Loucy (cell line): Measurements from ENCODE around the gene RNF181.

Source experiments
- H2AFZ ChIP-seq: fragments of 200-600 bp; sonication (generic); 2 replicates; pipeline ENCODE4 v1.6.0; 2016; ENCODE audit warnings: antibody characterized with exemption, mild to moderate bottlenecking, low read length, moderate library complexity
- H3F3A ChIP-seq: fragments of 200-600 bp; 2 replicates; pipeline ENCODE4 v1.6.0; 2016; ENCODE audit warnings: antibody characterized with exemption, low read depth, mild to moderate bottlenecking
- H3K27me3 ChIP-seq: fragments of 200-600 bp; sonication (generic); 2 replicates; pipeline ENCODE4 v1.6.1; 2014; ENCODE audit warnings: low read length, mild to moderate bottlenecking; ENCODE audit not compliant: insufficient read depth, poor library complexity, severe bottlenecking
- H3K36me3 ChIP-seq: fragments of 200-600 bp; sonication (generic); 2 replicates; pipeline ENCODE4 v1.6.1; 2016; ENCODE audit warnings: low read length; ENCODE audit not compliant: insufficient read depth
- H3K4me1 ChIP-seq: fragments of 200-600 bp; sonication (generic); 2 replicates; pipeline ENCODE4 v1.5.1; 2014; ENCODE audit warnings: low read length, mild to moderate bottlenecking; ENCODE audit not compliant: insufficient read depth, poor library complexity, severe bottlenecking
- H3K4me2 ChIP-seq: fragments of 200-600 bp; sonication (generic); 2 replicates; pipeline ENCODE4 v1.6.0; 2014; ENCODE audit warnings: antibody characterized with exemption, low read length, low read depth, mild to moderate bottlenecking; ENCODE audit not compliant: poor library complexity, severe bottlenecking
- H3K4me3 ChIP-seq: fragments of 200-600 bp; sonication (generic); 2 replicates; pipeline ENCODE4 v1.5.1; 2014; ENCODE audit warnings: low read length, mild to moderate bottlenecking, mixed read lengths; ENCODE audit not compliant: poor library complexity, severe bottlenecking
- H3K79me2 ChIP-seq: fragments of 200-600 bp; sonication (generic); 2 replicates; pipeline ENCODE4 v1.6.1; 2014; ENCODE audit warnings: low read length; ENCODE audit not compliant: insufficient read depth
- H3K9ac ChIP-seq: fragments of 200-600 bp; sonication (generic); 2 replicates; pipeline ENCODE4 v1.6.0; 2014; ENCODE audit warnings: mild to moderate bottlenecking, low read depth, low read length, moderate library complexity; ENCODE audit not compliant: poor library complexity, severe bottlenecking
- H3K9me2 ChIP-seq: fragments of 200-600 bp; sonication (generic); replicated peaks from 2 replicates; pipeline ENCODE4 v1.6.1; 2016; ENCODE audit warnings: low read depth, low read length, mixed read lengths
- H3K9me3 ChIP-seq: fragments of 200-600 bp; sonication (generic); 2 replicates; pipeline ENCODE4 v1.6.1; 2014; ENCODE audit warnings: mild to moderate bottlenecking, antibody characterized with exemption, low read length, low read depth; ENCODE audit not compliant: insufficient read depth
- H4K20me1 ChIP-seq: fragments of 200-600 bp; sonication (generic); 2 replicates; pipeline ENCODE4 v1.6.0; 2014; ENCODE audit warnings: antibody characterized with exemption, low read length, mild to moderate bottlenecking; ENCODE audit not compliant: insufficient read depth, poor library complexity, severe bottlenecking
- CTCF ChIP-seq: fragments of 200-600 bp; sonication (generic); conservative IDR thresholded peaks from 2 replicates; pipeline ENCODE4 v1.5.1; 2014; ENCODE audit warnings: mild to moderate bottlenecking, antibody characterized with exemption, low read length
- EZH2phosphoT487 ChIP-seq: fragments of 200-600 bp; IDR thresholded peaks from 2 replicates; pipeline ENCODE4 v1.6.1; 2018; ENCODE audit warnings: antibody characterized with exemption, mild to moderate bottlenecking, moderate library complexity, borderline replicate concordance

RNF181 gene

GRCh38 chr2:85575739-85576138, 19.8 kb upstream of the RNF181 start:
- no peaks in the 10 kb centered on the region for H3F3A ChIP-seq
- H3K27me3 ChIP-seq = no peaks in the 10 kb centered on the region
- H3K36me3 ChIP-seq = no peaks in the 10 kb centered on the region
- H4K20me1 ChIP-seq = no peaks in the 10 kb centered on the region
- H3K9me3 ChIP-seq = no peaks in the 10 kb centered on the region
- H3K9me2 ChIP-seq = no peaks in the 10 kb centered on the region
- H3K4me1 ChIP-seq = peaks cover 24% of the 10 kb centered on the region
- no peak overlapping the region for H3K9ac ChIP-seq
- no peak overlapping the region for H2AFZ ChIP-seq
- no peak overlapping the region for H3K4me3 ChIP-seq
- TF ChIP-seq CTCF (no peak), EZH2phosphoT487 (no peak)
- no peak overlapping the region for H3K4me2 ChIP-seq
- H3K79me2 ChIP-seq = peaks cover 33% of the 10 kb centered on the region

GRCh38 chr2:85577063-85577385, 18.5 kb upstream of the RNF181 start:
- TF ChIP-seq CTCF (no peak), EZH2phosphoT487 (no peak)

GRCh38 chr2:85577386-85578242, 17.9 kb upstream of the RNF181 start, which contains the start of gene VAMP8:
TSS of gene VAMP8 (plus strand) at chr2:85577586. CDS start at chr2:85577647, 61 bp downstream.
- H3K4me2 ChIP-seq = peak within 1 kb of the TSS; percentile 85
- TF ChIP-seq CTCF (no peak), EZH2phosphoT487 (no peak)
- H3F3A ChIP-seq = no peaks in the 10 kb centered on the region
- peak within 1 kb of the TSS; percentile 84 for H3K9ac ChIP-seq
- peak within 1 kb of the TSS; percentile 84 for H3K4me3 ChIP-seq
- peaks cover 24% of the 10 kb centered on the region for H3K4me1 ChIP-seq
- peaks cover 40% of the 10 kb centered on the region for H3K79me2 ChIP-seq
- H3K9me3 ChIP-seq = no peaks in the 10 kb centered on the region
- H2AFZ ChIP-seq = peak within 1 kb of the TSS; percentile 72
- H3K27me3 ChIP-seq = no peaks in the 10 kb centered on the region
- H3K36me3 ChIP-seq = no peaks in the 10 kb centered on the region
- no peaks in the 10 kb centered on the region for H4K20me1 ChIP-seq
- no peaks in the 10 kb centered on the region for H3K9me2 ChIP-seq

More at GRCh38 chr2:85577063-85577385, 18.5 kb upstream of the RNF181 start:
- Histone ChIP-seq H3K36me3 (no peaks in the 10 kb centered on the region), H3K4me1 (peaks cover 24% of the 10 kb centered on the region), H3K79me2 (peaks cover 40% of the 10 kb centered on the region), H2AFZ (peak overlapping the region; percentile 72), H3K4me2 (peak overlapping the region; percentile 85), H3K4me3 (peak overlapping the region; percentile 84), H3K9ac (peak overlapping the region; percentile 84), H3K9me3 (no peaks in the 10 kb centered on the region), H3K27me3 (no peaks in the 10 kb centered on the region), H3F3A (no peaks in the 10 kb centered on the region), H4K20me1 (no peaks in the 10 kb centered on the region), H3K9me2 (no peaks in the 10 kb centered on the region)
